ENCODE data around the gene CHD6. TPM values are rescaled to one million over a fixed set of nuclear protein-coding genes. Genes with fewer than 3 reads are reported as not detected.

Gene CHD6
- total RNA-seq, 2 experiments from 2014 or later: 26.9 to 45.7 TPM

- no peak overlapping the region for H3K27ac ChIP-seq (ENCODE audit: low read depth, low read length, poor library complexity, severe bottlenecking)
- H3K36me3 ChIP-seq (ENCODE audit: insufficient read depth, low read length): no peaks in the 10 kb centered on the region
- no peaks in the 10 kb centered on the region for H3K9me2 ChIP-seq (ENCODE audit: insufficient read depth, low read length)
- ChIA-PET CTCF (ENCODE audit: unreplicated experiment) (no interaction called here), POLR2A (no interaction called here)
- no peak overlapping the region for H2AFZ ChIP-seq (ENCODE audit: low read length)
- H3K79me2 ChIP-seq (ENCODE audit: insufficient read depth, low read depth, low read length): no peaks in the 10 kb centered on the region
- H3K4me2 ChIP-seq (ENCODE audit: low read length): no peak overlapping the region
- intact Hi-C loops (cut with micrococcal nuclease; ENCODE audit: unreplicated experiment): no loop called here
- no peak overlapping the region for H3K4me3 ChIP-seq (ENCODE audit: low read depth, low read length, poor library complexity, severe bottlenecking)
- H3K9me3 ChIP-seq (ENCODE audit: low read length): no peaks in the 10 kb centered on the region
- no peaks in the 10 kb centered on the region for H4K20me1 ChIP-seq (ENCODE audit: insufficient read depth, low read length)
- TF ChIP-seq CTCF (conservative IDR thresholded peaks at IDR 0.05; ENCODE audit: low read length) (no peak), EZH2phosphoT487 (IDR thresholded peaks at IDR 0.05; ENCODE audit: borderline replicate concordance, low read depth, low read length) (no peak)
- no peaks in the 10 kb centered on the region for H3K4me1 ChIP-seq (ENCODE audit: insufficient read depth, low read length, poor library complexity, severe bottlenecking)
- no peak for DNase-seq (ENCODE audit: low spot score)
- no TSS peak for BruUV-seq (replicated peaks)
These were observed 227.3 kb downstream of the CHD6 start for GRCh38 chr20:41390889-41391288.

- no peak for TF ChIP-seq EZH2phosphoT487 (IDR thresholded peaks at IDR 0.05; ENCODE audit: borderline replicate concordance, low read depth, low read length)
- TF ChIP-seq CTCF (conservative IDR thresholded peaks at IDR 0.05; ENCODE audit: low read length): no peak
- POLR2A ChIA-PET: interaction anchor here (0.6 kb wide), 1 partner anchor 60 kb away, joined by 3 read pairs; no protein-coding TSS in a partner anchor
- Histone ChIP-seq H3K9me2 (ENCODE audit: insufficient read depth, low read length) (no peaks in the 10 kb centered on the region), H3K4me1 (ENCODE audit: insufficient read depth, low read length, poor library complexity, severe bottlenecking) (no peaks in the 10 kb centered on the region), H4K20me1 (ENCODE audit: insufficient read depth, low read length) (no peaks in the 10 kb centered on the region), H3K4me2 (ENCODE audit: low read length) (no peak overlapping the region), H3K36me3 (ENCODE audit: insufficient read depth, low read length) (no peaks in the 10 kb centered on the region), H3K79me2 (ENCODE audit: insufficient read depth, low read depth, low read length) (no peaks in the 10 kb centered on the region), H3K27ac (ENCODE audit: low read depth, low read length, poor library complexity, severe bottlenecking) (no peak overlapping the region), H3K9me3 (ENCODE audit: low read length) (no peaks in the 10 kb centered on the region), H3K4me3 (ENCODE audit: low read depth, low read length, poor library complexity, severe bottlenecking) (no peak overlapping the region), H2AFZ (ENCODE audit: low read length) (no peak overlapping the region)
- DNase-seq (ENCODE audit: low spot score): no peak
- BruUV-seq (replicated peaks): no TSS peak
- intact Hi-C loops (cut with micrococcal nuclease; ENCODE audit: unreplicated experiment): no loop called here
- CTCF ChIA-PET (ENCODE audit: unreplicated experiment): no interaction called here
These were observed 230.7 kb downstream of the CHD6 start for GRCh38 chr20:41387444-41387851.

GRCh38 chr20:41386502-41387427 is 231.4 kb downstream of the CHD6 start:
- Histone ChIP-seq H3K9me2 (ENCODE audit: insufficient read depth, low read length) (no peaks in the 10 kb centered on the region), H4K20me1 (ENCODE audit: insufficient read depth, low read length) (no peaks in the 10 kb centered on the region), H3K79me2 (ENCODE audit: insufficient read depth, low read depth, low read length) (no peaks in the 10 kb centered on the region), H3K36me3 (ENCODE audit: insufficient read depth, low read length) (no peaks in the 10 kb centered on the region), H3K9me3 (ENCODE audit: low read length) (no peaks in the 10 kb centered on the region), H3K4me2 (ENCODE audit: low read length) (no peak overlapping the region), H3K4me1 (ENCODE audit: insufficient read depth, low read length, poor library complexity, severe bottlenecking) (no peaks in the 10 kb centered on the region), H2AFZ (ENCODE audit: low read length) (no peak overlapping the region), H3K4me3 (ENCODE audit: low read depth, low read length, poor library complexity, severe bottlenecking) (no peak overlapping the region), H3K27ac (ENCODE audit: low read depth, low read length, poor library complexity, severe bottlenecking) (no peak overlapping the region)
- TF ChIP-seq EZH2phosphoT487 (IDR thresholded peaks at IDR 0.05; ENCODE audit: borderline replicate concordance, low read depth, low read length): no peak
- TF ChIP-seq CTCF (conservative IDR thresholded peaks at IDR 0.05; ENCODE audit: low read length): no peak
- BruUV-seq (replicated peaks): no TSS peak
- DNase-seq (ENCODE audit: low spot score): no peak
- ChIA-PET POLR2A (interaction anchor here (0.6 to 0.7 kb wide), 3 partner anchors 47 to 319 kb away, joined by 3 read pairs; no protein-coding TSS in a partner anchor), CTCF (ENCODE audit: unreplicated experiment) (no interaction called here)
- intact Hi-C loops (cut with micrococcal nuclease; ENCODE audit: unreplicated experiment): no loop called here

Data from OCI-LY7 (cell line).